H9 (cell line): ENCODE data around the gene BRPF1. TPM values are rescaled to one million over a fixed set of nuclear protein-coding genes. Genes with fewer than 3 reads are reported as not detected.
A peak's percentile ranks its signal among the peaks of the same experiment; 100 is the strongest.

Source experiments
- DNase-seq: peaks from one replicate; pipeline ENCODE4 v3.0.0-alpha.2; 2017
- H2AFZ ChIP-seq: one replicate; pipeline ENCODE4 v1.6.1; 2013; ENCODE audit warnings: mild to moderate bottlenecking, low read length, control low read depth, moderate library complexity
- H2AK5ac ChIP-seq: 2 replicates; pipeline ENCODE4 v1.6.1; 2013; ENCODE audit warnings: low read length, control low read depth, mixed read lengths; ENCODE audit not compliant: insufficient read length
- H2BK120ac ChIP-seq: one replicate; pipeline ENCODE4 v1.6.1; 2013; ENCODE audit warnings: low read depth, mild to moderate bottlenecking, low read length, control low read depth, inconsistent platforms; ENCODE audit not compliant: poor library complexity, severe bottlenecking
- H2BK12ac ChIP-seq: 2 replicates; pipeline ENCODE4 v1.6.1; 2013; ENCODE audit warnings: low read length, control low read depth, mixed read lengths, low read depth; ENCODE audit not compliant: insufficient read length
- H2BK15ac ChIP-seq: 2 replicates; pipeline ENCODE4 v1.6.1; 2013; ENCODE audit warnings: low read depth, low read length, control low read depth
- H2BK20ac ChIP-seq: one replicate; pipeline ENCODE4 v1.6.1; 2013; ENCODE audit warnings: low read depth, mild to moderate bottlenecking, low read length, control low read depth, inconsistent platforms; ENCODE audit not compliant: poor library complexity, severe bottlenecking
- H2BK5ac ChIP-seq: 2 replicates; pipeline ENCODE4 v1.6.1; 2013; ENCODE audit warnings: low read length, control low read depth, mixed read lengths; ENCODE audit not compliant: insufficient read length
- H3K14ac ChIP-seq: 2 replicates; pipeline ENCODE4 v1.6.1; 2013; ENCODE audit warnings: low read length, control low read depth; ENCODE audit not compliant: insufficient read depth
- H3K18ac ChIP-seq: 2 replicates; pipeline ENCODE4 v1.6.1; 2013; ENCODE audit warnings: low read depth, mild to moderate bottlenecking, mixed read lengths, low read length, control low read depth; ENCODE audit not compliant: insufficient read length
- H3K23ac ChIP-seq: 2 replicates; pipeline ENCODE4 v1.6.1; 2013; ENCODE audit warnings: low read length, control low read depth, mixed read lengths, low read depth; ENCODE audit not compliant: insufficient read length
- H3K23me2 ChIP-seq: 2 replicates; pipeline ENCODE4 v1.6.1; 2013; ENCODE audit warnings: low read depth, mild to moderate bottlenecking, mixed read lengths, low read length, control low read depth; ENCODE audit not compliant: insufficient read length, poor library complexity, severe bottlenecking
- H3K27ac ChIP-seq: 2 replicates; pipeline ENCODE4 v1.5.1; 2013; ENCODE audit warnings: low read length, control low read depth, mixed read lengths, low read depth; ENCODE audit not compliant: insufficient read length
- H3K27me3 ChIP-seq: 2 replicates; pipeline ENCODE4 v1.6.1; 2013; ENCODE audit warnings: low read length, control low read depth, inconsistent platforms; ENCODE audit not compliant: insufficient read depth
- H3K4ac ChIP-seq: 2 replicates; pipeline ENCODE4 v1.6.1; 2013; ENCODE audit warnings: low read depth, mild to moderate bottlenecking, control low read depth, inconsistent platforms, low read length, moderate library complexity
- H3K4me1 ChIP-seq: 2 replicates; pipeline ENCODE4 v1.6.1; 2013; ENCODE audit warnings: low read length, control low read depth, inconsistent platforms; ENCODE audit not compliant: insufficient read depth
- H3K4me2 ChIP-seq: 2 replicates; pipeline ENCODE4 v1.6.1; 2013; ENCODE audit warnings: low read length, control low read depth, mixed read lengths; ENCODE audit not compliant: insufficient read length, insufficient read depth
- H3K56ac ChIP-seq: 2 replicates; pipeline ENCODE4 v1.6.1; 2013; ENCODE audit warnings: low read depth, mild to moderate bottlenecking, mixed read lengths, low read length, control low read depth; ENCODE audit not compliant: insufficient read length
- H3K79me1 ChIP-seq: 2 replicates; pipeline ENCODE4 v1.6.1; 2013; ENCODE audit warnings: low read depth, mild to moderate bottlenecking, moderate library complexity, low read length, control low read depth, inconsistent platforms; ENCODE audit not compliant: insufficient read depth, poor library complexity, severe bottlenecking
- H3K79me2 ChIP-seq: 2 replicates; pipeline ENCODE4 v1.6.1; 2013; ENCODE audit warnings: low read length, control low read depth, inconsistent platforms; ENCODE audit not compliant: insufficient read depth
- H3K9ac ChIP-seq: 2 replicates; pipeline ENCODE4 v1.6.1; 2013; ENCODE audit warnings: low read length, control low read depth, mixed read lengths; ENCODE audit not compliant: insufficient read length; ENCODE audit errors: extremely low read depth
- H3K9me3 ChIP-seq: one replicate; pipeline ENCODE4 v1.6.1; 2013; ENCODE audit warnings: low read depth, low read length, inconsistent platforms; ENCODE audit not compliant: control insufficient read depth
- H3T11ph ChIP-seq: one replicate; pipeline ENCODE4 v1.6.1; 2013; ENCODE audit warnings: mild to moderate bottlenecking, low read length, control low read depth, inconsistent platforms
- H4K20me1 ChIP-seq: one replicate; pipeline ENCODE4 v1.6.1; 2013; ENCODE audit not compliant: control insufficient read depth, insufficient read length, insufficient read depth
- H4K5ac ChIP-seq: 2 replicates; pipeline ENCODE4 v1.6.1; 2013; ENCODE audit warnings: low read depth, mild to moderate bottlenecking, mixed read lengths, low read length, control low read depth; ENCODE audit not compliant: insufficient read length
- H4K8ac ChIP-seq: replicated peaks from 2 replicates; pipeline ENCODE4 v1.6.1; 2013; ENCODE audit warnings: low read length, control low read depth, mixed read lengths, low read depth; ENCODE audit not compliant: insufficient read length
- H4K91ac ChIP-seq: 2 replicates; pipeline ENCODE4 v1.6.1; 2013; ENCODE audit warnings: low read depth, mild to moderate bottlenecking, moderate library complexity, mixed read lengths, low read length, control low read depth; ENCODE audit not compliant: insufficient read length
- H3K27ac Mint-ChIP-seq, 3 experiments: 2 replicates in 2 of 3; 3 replicates in 1 of 3; pipeline ENCODE4 v1.8.0; 2020 to 2021; ENCODE audit warnings: mixed read lengths in 3 of 3, mild to moderate bottlenecking in 1 of 3, moderate library complexity in 1 of 3
- H3K27me3 Mint-ChIP-seq: 2 replicates; pipeline ENCODE4 v1.8.0; 2021; ENCODE audit warnings: low read depth, mild to moderate bottlenecking, moderate library complexity, mixed read lengths
- H3K36me3 Mint-ChIP-seq, 3 experiments: 2 replicates in 2 of 3; 3 replicates in 1 of 3; pipeline ENCODE4 v1.8.0; 2020 to 2021; ENCODE audit warnings: low read depth in 3 of 3, mixed read lengths in 3 of 3; ENCODE audit not compliant: insufficient read depth in 1 of 3
- H3K4me1 Mint-ChIP-seq, 2 experiments: 2 replicates each; pipeline ENCODE4 v1.8.0; 2020; ENCODE audit warnings: mixed read lengths in 2 of 2
- H3K4me3 Mint-ChIP-seq, 2 experiments: 2 replicates in 1 of 2; 3 replicates in 1 of 2; pipeline ENCODE4 v1.8.0; 2020 to 2021; ENCODE audit warnings: mild to moderate bottlenecking in 2 of 2, mixed read lengths in 2 of 2, moderate library complexity in 1 of 2
- H3K9me3 Mint-ChIP-seq, 2 experiments: 2 replicates in 1 of 2; 3 replicates in 1 of 2; pipeline ENCODE4 v1.8.0; 2020; ENCODE audit warnings: mild to moderate bottlenecking in 2 of 2, mixed read lengths in 2 of 2, moderate library complexity in 1 of 2
- WGBS: extraction: QIAGEN DNeasy Blood & Tissue Kit; methylation state at CpG from one replicate; pipeline ENCODE4 v1.1.7; 2013; ENCODE audit warnings: missing lambda C conversion rate, low lambda C conversion rate, mixed read lengths; ENCODE audit not compliant: insufficient read length; ENCODE audit errors: extremely low coverage; 5-methylcytosine and 5-hydroxymethylcytosine counted together
- long read RNA-seq: library from polyadenylated mRNA; unstranded; transcript quantifications from one replicate; pipeline ENCODE4 v2.0.0, GENCODE V29; 2020
- total RNA-seq: library from RNA; stranded (reverse); gene quantifications from 2 replicates; pipeline ENCODE4 v1.2.1, GENCODE V29; 2021
- TF ChIP-seq, protein P1 (sequence below): fragments of 200-600 bp; sonication (generic); conservative IDR thresholded peaks from 3 replicates; pipeline ENCODE4 v1.8.0; 2021; ENCODE audit warnings: antibody characterized with exemption, mild to moderate bottlenecking

BRPF1 gene, protein sequence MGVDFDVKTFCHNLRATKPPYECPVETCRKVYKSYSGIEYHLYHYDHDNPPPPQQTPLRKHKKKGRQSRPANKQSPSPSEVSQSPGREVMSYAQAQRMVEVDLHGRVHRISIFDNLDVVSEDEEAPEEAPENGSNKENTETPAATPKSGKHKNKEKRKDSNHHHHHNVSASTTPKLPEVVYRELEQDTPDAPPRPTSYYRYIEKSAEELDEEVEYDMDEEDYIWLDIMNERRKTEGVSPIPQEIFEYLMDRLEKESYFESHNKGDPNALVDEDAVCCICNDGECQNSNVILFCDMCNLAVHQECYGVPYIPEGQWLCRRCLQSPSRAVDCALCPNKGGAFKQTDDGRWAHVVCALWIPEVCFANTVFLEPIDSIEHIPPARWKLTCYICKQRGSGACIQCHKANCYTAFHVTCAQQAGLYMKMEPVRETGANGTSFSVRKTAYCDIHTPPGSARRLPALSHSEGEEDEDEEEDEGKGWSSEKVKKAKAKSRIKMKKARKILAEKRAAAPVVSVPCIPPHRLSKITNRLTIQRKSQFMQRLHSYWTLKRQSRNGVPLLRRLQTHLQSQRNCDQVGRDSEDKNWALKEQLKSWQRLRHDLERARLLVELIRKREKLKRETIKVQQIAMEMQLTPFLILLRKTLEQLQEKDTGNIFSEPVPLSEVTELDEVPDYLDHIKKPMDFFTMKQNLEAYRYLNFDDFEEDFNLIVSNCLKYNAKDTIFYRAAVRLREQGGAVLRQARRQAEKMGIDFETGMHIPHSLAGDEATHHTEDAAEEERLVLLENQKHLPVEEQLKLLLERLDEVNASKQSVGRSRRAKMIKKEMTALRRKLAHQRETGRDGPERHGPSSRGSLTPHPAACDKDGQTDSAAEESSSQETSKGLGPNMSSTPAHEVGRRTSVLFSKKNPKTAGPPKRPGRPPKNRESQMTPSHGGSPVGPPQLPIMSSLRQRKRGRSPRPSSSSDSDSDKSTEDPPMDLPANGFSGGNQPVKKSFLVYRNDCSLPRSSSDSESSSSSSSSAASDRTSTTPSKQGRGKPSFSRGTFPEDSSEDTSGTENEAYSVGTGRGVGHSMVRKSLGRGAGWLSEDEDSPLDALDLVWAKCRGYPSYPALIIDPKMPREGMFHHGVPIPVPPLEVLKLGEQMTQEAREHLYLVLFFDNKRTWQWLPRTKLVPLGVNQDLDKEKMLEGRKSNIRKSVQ (N-terminal part only)
- total RNA-seq, result 38.4 and 38.6 TPM in 2 replicates
- long read RNA-seq, full-length matches to known transcripts, result 3 of 25 reads
- long read RNA-seq, partial matches to known transcripts, result 13 of 25 reads
- long read RNA-seq, other reads (novel, unspliced or antisense), result 9 of 25 reads

DNA sequence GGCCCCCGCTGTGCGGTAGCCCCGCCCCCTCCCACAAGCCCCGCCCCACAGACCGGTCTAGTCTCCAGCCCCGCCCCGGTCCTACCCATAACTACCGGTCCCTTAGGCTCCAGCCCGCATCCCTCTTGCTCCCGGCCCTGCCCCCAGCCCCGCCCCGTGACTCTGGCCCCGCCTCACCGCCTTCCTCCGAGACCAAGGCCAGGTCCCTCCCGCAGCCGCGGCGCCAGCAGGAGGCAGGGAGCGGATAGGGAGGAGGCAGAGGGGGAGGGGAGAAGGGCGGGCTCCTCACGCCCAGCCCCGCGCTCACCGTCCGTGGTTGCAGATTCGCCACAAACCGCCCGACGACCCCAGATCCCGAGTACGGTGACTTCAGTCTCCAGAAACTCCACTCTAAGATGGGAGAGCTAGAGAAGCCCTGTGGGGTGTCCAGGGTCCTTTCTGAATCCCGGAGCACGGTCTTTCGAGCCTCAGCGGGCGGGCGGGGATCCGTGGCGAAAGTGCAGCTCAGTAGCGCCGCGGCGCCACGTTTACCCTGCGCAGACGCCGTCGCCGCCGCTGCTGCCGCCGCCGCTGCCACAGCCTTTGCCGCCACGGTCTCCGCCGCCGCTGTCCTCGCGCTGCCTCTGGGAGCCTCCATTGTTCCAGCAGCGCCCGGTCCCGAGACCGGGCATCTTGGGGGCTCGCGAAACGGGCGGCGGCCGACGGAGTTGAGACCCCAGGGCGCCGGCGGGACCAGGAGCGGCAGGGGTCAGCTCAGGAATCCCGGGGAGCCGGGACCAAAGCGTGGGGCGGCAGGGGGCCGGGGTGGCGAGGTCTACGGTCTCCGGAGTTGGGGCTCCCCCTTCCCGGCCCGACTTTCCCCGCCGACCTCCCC is at the start of gene BRPF1:
BRPF1 (plus strand) TSS at position 530 of the 874 bp plus-strand sequence. CDS start 2,406 bp downstream, outside the sequence.
- no peak within 1 kb of the TSS for H2BK5ac ChIP-seq
- no peak within 1 kb of the TSS for H4K8ac ChIP-seq
- H3K27ac Mint-ChIP-seq, result peak within 1 kb of the TSS; percentile 98 to 99 (median 99)
- peak within 1 kb of the TSS; percentile 84 for H3K9ac ChIP-seq
- no peaks in the 10 kb centered on the region for H3K27me3 Mint-ChIP-seq
- no peak within 1 kb of the TSS; the same call in 1 of the 2 replicates for H3K4ac ChIP-seq
- H3K79me2 ChIP-seq, result peaks cover 13% of the 10 kb centered on the region; the same call in 1 of the 2 replicates
- no peak within 1 kb of the TSS for H3K27ac ChIP-seq
- peak within 1 kb of the TSS; percentile 68 for H2AFZ ChIP-seq
- DNase-seq, result peak; percentile 100
- peaks cover 14% of the 10 kb centered on the region for H3K23me2 ChIP-seq
- H3K14ac ChIP-seq, result peak within 1 kb of the TSS; percentile 100
- peak within 1 kb of the TSS; percentile 93 for H2BK120ac ChIP-seq
- H3K18ac ChIP-seq, result peak within 1 kb of the TSS; percentile 98
- H3K4me3 Mint-ChIP-seq, result peak within 1 kb of the TSS; percentile 88 to 91
- H4K91ac ChIP-seq, result peak within 1 kb of the TSS; percentile 15
- peaks cover 2% of the 10 kb centered on the region for H4K20me1 ChIP-seq
- H2BK20ac ChIP-seq, result no peak within 1 kb of the TSS
- WGBS, result no CpG with 5 or more reads among the region's 88 CpGs
- no peak within 1 kb of the TSS for H4K5ac ChIP-seq
- no peak within 1 kb of the TSS for H3K56ac ChIP-seq
- TF ChIP-seq, protein P1, sequence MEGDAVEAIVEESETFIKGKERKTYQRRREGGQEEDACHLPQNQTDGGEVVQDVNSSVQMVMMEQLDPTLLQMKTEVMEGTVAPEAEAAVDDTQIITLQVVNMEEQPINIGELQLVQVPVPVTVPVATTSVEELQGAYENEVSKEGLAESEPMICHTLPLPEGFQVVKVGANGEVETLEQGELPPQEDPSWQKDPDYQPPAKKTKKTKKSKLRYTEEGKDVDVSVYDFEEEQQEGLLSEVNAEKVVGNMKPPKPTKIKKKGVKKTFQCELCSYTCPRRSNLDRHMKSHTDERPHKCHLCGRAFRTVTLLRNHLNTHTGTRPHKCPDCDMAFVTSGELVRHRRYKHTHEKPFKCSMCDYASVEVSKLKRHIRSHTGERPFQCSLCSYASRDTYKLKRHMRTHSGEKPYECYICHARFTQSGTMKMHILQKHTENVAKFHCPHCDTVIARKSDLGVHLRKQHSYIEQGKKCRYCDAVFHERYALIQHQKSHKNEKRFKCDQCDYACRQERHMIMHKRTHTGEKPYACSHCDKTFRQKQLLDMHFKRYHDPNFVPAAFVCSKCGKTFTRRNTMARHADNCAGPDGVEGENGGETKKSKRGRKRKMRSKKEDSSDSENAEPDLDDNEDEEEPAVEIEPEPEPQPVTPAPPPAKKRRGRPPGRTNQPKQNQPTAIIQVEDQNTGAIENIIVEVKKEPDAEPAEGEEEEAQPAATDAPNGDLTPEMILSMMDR, result no peak
- no peak within 1 kb of the TSS for H2BK15ac ChIP-seq
- no peaks in the 10 kb centered on the region for H3K4me1 ChIP-seq
- no peaks in the 10 kb centered on the region; a peak in 1 of 5 replicates for H3K9me3 Mint-ChIP-seq
- peak within 1 kb of the TSS; percentile 85 for H3K4me2 ChIP-seq
- H3K23ac ChIP-seq, result no peak within 1 kb of the TSS
- H3K9me3 ChIP-seq, result no peaks in the 10 kb centered on the region
- peak within 1 kb of the TSS; percentile 96 for H3T11ph ChIP-seq
- H2BK12ac ChIP-seq, result no peak within 1 kb of the TSS
- no peaks in the 10 kb centered on the region for H3K27me3 ChIP-seq
- peaks cover 24 to 31% of the 10 kb centered on the region in 2 experiments for H3K4me1 Mint-ChIP-seq
- no peak within 1 kb of the TSS for H2AK5ac ChIP-seq
- H3K36me3 Mint-ChIP-seq, result peaks cover 9 to 31% (median 26%) of the 10 kb centered on the region in 3 experiments; a peak in 6 of 7 replicates
- peaks cover 4% of the 10 kb centered on the region for H3K79me1 ChIP-seq
